ENCODE data around the gene PRRC1.
"Not testable (repeated sequence)": the region's sequence is repeated elsewhere in the genome, so short reads cannot be mapped to it uniquely, and the experiment has no call there.

The PRRC1 gene

DNA sequence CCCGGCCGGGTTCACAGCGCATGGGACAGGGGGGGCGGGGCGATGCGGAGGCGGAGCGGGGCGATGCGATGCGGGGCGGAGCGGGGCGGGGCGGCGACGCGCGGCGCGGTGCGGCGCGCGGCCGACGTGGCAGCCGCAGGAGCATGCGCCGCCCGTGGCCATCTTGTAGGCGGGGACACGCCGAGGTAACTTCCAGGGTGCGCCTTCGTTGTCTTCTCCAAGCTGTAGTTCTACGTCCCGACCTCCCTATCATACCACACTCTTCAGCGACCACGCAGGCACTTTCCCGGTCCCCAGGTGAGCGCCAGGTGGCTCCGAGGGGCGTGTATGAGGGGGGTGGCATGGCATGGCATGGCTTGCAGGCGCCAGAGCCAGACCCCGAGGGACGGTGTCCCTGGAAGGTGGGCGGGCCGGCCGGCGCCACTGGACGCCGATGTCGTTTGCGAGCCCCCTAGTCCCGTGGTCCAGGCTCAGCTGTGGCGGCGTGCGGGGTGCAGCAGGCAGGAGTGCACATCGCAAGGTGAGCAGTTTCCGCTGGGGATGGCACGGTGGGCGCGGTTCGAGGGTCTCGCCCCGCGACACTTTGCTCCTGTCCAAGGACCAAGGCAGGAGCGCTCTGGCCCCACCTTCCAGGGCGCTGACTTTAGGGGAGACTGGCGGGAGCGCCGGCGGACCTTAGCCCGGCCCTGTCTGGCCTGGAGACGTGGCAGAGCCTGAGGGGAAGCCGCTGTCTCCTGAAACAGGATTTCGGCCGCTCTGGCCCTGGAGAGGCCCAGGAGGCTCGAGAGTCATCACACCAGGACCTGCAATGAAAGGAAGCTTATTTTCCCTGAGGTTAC, at the start of gene PRRC1:
Gene PRRC1, plus strand, starts transcription at position 161 of the 839 bp plus-strand sequence. CDS start 5,840 bp downstream, outside the sequence.
- DNase-seq (ENCODE audit: low read depth) = peak; percentile 86

DNA sequence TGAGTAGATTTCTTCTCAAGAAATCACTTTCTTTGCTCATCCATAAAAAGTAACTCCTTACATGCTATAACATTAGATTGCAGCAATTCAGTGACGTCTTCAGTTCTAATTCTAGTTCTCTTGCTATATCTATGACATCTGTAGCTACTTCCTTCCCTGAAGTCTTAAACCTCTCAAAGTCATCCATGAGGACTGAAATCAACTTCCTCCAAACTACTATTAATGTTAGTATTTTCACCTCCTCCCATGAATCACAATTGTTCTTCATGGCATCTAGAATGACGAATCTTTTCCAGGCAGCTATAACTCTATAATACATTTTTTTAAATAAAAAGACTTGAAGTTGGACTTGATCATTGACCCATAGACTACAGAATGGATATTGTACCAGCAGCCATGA, 46.2 kb upstream of the PRRC1 start:
- no peak for DNase-seq (ENCODE audit: low read depth)

DNA sequence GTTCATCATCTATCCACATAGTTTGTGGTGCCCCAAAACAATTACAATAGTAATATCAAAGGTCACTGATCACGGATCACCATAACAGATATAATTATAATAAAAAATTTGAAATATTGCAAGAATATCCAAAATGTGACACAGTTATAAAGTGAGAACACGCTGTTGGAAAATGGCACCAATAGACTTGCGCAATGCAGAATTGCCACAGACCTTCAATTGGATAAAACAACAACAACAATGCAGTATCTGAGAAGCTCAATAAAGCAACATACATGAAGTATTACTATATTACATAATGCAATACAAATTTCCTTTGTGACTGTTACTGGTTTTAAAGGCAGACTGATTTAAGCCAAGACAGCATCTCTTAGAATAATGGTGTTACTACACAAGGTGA, 44.7 kb upstream of the PRRC1 start:
- no peak for DNase-seq (ENCODE audit: low read depth)

DNA sequence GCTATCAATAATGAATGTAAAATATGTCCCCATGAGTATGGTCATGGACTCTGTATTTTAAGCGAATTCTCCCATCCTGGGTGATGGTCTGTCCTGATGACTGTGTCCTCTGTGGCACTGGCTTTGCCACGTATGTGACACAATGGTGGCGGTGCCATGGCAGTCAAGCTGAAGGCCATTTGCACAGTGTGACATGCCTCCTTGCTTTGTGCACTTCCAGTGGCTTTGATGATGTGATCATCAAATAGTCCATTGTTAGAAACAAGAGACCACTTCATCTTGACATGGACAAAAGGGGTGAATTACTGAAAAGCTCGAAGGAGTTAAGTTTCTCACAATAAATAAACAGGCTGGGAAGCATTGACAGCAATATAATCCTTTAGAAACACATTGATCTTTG, 31.0 kb upstream of the PRRC1 start:
- DNase-seq (ENCODE audit: low read depth) = no peak

DNA sequence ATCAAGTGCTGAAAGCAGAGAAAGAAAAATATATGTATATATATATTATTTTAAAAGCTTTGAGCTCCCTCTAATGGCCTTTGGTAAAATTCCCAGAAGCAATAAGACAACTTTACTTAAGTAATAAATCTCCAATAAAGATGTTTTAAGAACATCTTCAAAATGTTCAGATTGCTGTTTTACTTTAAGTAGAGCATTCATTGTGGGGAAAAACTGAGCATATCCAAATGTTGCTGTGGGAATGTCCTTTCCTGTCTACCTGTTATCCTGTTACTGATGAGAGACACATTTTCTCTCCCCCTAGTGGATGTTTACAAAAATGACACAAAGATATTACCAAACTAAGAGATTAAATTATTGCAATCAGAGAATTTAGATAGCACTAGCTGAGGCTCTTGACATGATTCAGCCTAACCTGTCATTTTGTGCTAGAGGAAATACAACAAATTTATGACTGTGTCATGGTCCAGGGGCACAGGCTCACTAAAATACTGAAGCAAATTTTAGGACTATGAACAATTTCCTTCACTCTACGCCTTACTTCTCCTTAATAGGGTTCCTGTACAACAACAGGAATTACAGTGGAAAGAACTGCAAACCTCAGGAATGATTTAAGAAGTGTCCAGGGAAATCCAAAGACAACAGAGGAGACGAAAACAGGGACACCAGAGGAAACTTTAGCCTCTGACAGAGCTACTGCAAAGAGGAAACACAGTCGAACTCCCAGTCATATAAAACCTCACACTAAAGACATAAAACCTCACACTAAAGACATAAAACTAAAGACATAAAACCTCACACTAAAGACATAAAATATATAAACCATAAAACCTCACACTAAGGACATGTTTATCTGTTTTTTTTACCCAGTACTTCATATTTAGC, 24.3 kb upstream of the PRRC1 start:
- DNase-seq (ENCODE audit: low read depth) = peak; percentile 47

DNA sequence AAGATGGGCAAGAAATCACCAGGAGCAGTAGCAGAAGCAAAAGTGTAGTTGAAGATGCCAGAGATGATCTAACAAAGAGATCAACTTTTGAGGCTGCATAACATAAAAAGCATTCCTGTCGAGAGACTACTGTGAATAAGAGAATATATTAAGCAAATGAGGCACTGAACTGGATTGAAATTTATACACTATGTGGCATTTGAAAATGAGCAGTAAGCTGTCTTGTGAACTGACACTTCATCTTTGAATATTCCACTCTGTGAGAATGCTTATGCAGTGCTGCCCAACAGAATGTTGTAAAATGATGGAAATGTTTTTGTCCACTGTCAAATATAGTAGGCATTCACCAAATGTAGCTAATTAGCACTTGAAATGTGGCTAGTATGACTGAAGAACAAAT, 18.9 kb upstream of the PRRC1 start:
- DNase-seq (ENCODE audit: low read depth) = no peak

DNA sequence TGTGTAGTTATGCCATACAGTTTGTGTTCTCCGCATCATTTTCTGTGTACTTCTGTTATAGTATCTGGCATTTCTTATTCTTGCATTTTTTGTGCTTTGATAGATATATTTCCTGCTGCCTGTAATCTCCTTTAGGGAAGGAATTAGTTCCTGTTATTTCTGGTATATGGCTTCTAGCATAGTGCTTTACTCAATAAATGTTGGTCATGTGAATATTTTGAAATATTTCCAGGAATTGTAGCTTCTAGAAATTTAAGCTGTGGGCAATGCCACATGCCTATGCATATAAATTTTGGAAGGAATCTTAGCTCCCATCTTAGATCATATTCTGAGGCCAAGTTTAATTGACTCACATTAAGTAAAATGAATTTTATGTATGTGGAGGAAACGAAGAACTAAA, 11.5 kb upstream of the PRRC1 start:
- DNase-seq (ENCODE audit: low read depth) = no peak

DNA sequence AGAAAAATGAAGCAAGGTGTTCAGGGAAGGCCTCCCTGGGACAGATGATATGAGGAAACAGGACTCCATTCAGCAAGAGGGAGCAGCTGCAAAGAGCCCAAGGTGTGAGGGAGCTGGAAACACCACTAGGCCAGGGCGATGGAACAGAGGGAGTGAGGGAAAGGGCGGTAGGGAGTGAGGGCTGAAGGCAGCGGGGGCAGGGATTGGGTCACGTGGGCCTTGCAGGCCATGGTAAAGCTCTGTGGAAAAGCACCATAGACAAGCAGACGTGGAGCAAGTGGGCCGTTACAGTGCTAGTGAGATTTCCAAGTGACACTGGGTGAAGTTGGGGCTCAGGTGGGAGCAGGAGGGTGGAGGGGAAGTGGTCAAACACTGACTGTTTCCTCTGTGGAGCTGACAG, 10.8 kb upstream of the PRRC1 start:
- no peak for DNase-seq (ENCODE audit: low read depth)

DNA sequence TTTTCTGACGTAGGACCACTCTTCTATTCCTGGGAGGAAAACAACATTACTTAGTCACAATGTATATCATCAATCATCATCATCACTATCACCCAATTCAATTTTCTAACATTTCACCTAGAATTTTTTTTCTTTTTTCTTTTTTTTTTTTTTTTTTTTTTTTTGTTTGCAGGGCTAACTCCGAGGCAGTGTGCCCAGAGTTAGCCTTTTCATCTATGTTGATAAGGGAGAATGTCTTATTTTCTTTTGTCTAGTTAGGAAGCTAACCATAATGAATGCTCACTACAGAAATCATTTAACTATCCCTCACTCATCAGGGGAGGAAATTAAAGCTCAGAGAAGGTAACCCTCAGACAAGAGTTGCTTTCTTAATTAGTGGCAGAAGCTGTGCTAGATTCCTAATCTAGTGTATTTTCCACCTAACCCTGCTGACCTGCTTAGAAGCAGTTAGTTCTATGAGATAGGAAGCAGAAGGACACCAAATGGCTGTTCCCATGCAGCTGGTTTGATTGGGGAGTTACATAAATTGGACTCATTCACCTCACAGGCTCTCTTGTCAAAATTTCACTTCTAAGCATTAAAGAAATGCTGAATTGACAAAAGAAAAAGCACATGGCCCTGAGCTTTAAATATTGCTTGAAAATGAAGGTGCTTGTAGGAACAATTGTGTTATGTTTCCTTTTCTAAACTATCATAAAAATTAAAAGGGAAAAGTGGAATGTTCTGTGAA, 8.6 kb upstream of the PRRC1 start:
- DNase-seq (ENCODE audit: low read depth) = no peak

DNA sequence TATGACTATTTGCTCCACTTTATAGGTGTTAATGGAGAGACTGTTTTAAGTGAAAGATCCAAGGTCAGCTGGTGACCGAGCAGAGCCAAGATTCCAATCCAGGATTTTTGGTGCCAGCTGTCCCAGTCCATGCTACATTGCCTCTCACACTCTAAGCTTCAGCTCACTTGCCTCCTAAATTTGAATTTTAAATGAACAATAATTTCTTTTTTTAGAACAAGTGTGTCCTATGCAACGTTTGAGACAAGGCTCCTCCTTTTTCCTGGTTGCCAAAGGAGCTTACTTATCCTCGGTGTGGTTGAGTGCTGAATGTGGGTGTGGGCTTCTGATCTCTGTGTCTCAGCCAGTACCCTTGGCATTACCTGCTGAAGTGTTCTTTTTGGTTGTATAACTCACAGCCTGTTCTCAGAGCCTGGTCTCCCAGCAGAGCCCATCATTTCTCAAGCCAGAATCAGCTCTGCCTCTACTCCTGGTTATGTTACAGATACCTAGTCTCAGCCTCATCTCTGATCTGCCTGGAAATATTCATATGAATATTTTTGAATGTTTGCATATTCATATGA, 4.0 kb upstream of the PRRC1 start:
- DNase-seq (ENCODE audit: low read depth) = no peak

DNA sequence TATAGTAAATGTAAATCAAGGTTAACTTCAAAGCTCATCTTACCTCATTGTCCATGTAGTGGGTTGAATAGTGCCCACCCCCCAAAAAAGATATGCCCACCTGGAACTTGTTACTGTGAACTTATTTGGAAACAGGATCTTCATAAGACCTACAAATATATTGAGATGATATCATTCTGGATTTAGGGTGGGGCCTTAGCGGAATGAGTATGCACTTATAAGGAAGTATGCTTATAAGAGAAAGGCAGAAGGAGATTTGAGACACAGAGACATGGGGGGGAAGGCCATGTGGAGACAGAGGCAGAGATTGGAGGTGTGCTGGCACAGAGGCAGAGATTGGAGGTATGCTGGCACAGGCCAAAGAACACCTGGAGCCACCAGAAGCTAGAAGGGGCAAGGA, 2.6 kb upstream of the PRRC1 start:
- no peak for DNase-seq (ENCODE audit: low read depth)

DNA sequence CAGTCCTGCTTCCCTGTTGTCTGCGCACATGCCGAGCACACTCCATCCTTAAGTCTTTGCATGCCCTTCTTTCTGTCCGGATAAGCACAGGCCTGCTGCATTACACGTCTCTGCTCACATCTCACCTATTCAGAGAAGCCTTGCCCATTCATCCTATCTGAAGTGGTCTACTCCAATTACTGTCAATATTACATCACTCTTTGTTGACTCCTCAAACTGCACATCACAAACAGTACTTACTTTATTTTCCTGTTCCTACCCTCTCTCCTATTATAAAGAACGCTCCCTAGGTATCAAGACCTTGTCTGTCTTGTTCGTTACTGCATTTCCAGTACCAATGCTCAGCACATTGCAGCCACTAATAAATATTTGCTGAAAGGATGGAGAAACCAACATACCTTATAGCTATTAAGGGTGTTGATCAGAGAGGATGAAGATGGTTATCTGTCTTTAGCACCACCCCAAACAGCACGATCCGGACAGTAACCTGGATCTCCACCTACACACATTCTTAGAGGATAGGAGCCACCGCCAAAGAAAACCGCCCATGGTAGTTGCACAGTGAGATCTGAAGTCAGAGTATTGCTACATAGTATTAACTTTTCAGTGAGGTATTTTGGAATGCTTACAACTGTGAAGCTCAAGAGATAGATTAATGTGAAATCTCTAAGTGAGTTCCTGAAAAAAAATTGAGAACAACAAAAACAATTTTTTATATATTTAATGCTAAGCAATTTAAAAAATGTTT, 1.6 kb upstream of the PRRC1 start:
- DNase-seq (ENCODE audit: low read depth) = no peak

DNA sequence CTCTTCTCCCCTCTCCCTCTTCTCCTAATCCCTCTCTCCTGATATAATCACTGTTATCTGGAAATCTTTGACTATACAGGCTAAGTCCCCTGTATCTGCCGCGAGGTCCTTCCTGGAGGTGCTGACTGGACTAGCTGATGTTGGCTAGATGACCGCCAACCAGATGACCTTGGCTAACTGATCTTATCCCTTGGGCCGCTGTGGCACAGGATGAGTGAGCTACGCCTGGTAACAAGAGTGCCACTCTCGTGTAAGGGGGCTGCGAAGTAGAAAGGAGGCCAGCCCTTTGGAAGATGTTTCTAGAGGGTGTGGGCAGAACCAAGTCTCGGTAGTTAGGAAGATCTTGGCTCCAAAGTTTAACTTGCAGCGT, 345 bp upstream of the PRRC1 start:
- DNase-seq (ENCODE audit: low read depth) = no peak

DNA sequence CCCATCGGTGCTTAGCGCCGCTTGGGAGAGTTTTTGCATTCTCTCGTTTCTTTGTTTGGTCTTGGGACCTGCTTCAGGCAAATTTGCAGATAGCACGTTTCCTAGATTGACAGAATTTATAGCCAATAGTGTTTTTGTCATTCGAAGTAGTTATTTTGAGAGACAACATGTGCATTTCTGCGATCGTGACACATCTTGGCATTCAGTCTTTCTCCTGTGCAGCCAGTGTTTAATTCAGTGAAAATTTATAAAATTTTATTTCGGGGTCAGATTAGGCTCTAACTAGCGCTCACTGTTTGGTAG, 830 bp downstream of the PRRC1 start:
- no peak for DNase-seq (ENCODE audit: low read depth)

DNA sequence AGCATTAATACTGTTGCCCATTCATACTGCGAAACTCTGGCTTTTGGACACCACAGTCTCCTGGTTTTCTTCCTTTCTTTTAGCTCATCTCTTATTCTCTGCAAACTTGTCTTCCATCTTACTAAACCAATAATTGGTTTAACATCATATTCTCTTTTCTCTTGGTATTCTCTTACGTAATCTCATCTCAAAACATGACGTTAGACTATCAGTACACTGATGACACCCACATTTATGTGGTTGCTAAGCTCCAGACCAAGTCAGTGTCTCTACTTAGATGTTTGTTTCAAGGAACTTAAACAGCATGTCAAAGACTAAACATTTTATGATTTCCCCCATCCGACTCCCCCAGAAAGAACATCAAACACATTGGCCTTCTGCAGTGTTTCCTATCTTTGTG, 2.1 kb downstream of the PRRC1 start:
- no peak for DNase-seq (ENCODE audit: low read depth)

DNA sequence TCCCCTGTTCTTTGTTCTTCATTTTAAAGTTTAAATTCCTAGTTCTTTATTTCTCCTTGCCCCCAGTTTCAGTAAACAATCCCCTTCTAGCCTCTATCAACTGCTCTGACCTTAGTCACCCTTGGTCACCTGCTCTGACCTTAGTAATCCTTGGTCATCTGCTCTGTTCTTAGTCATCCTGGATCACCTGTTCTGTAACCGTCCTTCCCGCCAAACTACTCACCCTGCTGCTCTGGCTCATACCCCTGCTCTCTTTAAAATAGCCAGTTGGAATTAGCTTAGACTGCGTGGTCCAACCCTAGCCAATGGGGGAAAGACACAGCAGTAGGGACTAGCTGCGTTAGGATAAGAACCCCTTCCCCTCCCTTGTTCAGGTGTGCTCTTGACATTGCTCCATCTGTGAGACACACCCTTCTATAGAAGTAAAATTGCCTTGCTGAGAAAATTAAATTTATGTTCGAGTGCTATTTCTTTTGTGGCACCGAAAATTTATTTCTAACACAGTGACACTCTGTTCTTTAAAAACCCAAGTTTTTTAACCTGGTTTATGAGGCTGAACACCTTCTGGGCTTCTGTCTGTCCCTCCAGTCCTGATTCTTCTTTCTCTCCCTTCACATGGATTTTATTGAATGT, 3.8 kb downstream of the PRRC1 start:
- no peak for DNase-seq (ENCODE audit: low read depth)

DNA sequence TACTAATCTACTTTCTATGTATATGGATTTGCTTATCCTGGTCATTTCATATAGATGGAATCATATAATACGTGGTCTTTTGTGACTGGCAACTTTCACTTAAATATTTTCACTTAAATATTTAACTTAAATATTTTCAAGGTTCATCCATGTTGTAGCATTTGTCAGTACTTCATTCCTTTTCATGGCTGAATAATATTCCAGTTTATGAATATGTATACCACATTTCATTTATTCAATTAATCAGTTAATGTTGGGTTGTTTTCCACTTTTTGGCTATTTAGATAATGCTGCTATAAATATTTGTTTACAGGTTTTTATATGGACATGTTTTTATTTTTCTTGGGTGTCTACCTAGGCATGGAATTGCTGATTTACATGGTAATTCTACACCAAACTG, 7.7 kb downstream of the PRRC1 start:
- DNase-seq (ENCODE audit: low read depth) = no peak

DNA sequence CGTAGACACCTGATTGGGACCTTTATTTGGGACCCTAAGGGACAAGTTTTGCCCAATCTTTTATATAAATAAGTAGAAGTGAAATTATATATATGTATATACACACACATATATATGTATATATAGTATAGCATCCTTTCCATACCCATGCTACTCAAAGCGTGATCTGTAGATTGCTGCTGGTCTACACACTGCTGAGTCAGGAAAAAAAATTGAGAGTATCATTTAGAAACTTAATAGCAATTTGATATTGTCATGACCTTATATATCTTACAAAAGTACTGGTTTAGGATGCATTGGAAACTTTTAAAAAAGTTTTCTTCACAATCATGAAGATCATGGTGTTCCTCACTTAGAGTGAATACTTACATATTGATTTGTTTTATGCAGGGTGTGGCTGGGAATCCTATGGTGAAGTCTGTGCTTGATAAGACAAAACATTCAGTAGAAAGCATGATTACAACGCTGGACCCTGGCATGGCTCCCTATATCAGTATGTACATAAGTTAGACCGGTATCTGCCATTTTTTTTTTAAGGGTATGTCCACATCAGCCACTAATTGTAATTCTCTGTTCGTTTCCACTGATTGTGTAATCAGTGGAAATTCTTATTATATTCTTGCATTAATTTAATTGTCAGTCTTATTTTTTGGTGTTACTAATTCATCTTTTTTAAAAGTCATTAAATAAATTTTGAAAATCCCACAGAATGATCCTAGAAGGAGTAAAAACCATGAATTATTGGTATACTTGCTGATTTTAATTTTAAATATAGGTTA, 12.7 kb downstream of the PRRC1 start:
- no peak for DNase-seq (ENCODE audit: low read depth)

DNA sequence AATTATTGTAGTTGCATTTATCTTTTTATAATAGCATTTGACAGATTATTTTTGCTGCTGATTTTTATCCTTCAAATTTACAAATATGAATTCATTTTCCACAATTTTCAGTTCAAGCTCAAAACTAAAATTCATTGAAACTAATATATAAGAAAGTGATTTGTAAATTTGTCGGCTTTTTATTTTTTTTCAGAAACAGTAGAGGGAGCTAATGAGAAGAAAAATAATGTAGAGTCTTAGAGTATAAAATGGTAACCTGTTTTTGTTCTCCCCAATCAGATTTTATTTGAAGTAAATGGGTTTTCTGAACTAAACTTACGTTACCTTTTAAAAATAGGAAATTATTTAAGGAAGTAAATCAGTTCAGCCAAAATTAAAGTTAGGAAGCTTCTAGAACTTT, 19.2 kb downstream of the PRRC1 start:
- peak; percentile 9 for DNase-seq (ENCODE audit: low read depth)

DNA sequence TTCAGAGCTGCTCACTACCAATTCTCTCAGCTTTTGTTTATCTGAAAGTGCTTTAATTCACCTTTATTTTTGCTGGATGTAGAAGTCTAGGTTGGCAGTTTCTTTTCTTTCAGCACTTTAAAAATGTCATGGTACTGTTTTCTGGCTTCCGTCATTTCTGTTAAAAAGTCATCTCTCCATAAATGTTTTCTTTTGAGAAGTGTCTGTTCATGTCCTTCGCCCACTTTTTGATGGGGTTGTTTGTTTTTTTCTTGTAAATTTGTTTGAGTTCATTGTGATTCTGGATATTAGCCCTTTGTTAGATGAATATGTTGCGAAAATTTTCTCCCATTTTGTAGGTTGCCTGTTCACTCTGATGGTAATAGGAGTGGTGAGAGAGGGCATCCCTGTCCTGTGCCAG, 23.1 kb downstream of the PRRC1 start:
- DNase-seq (ENCODE audit: low read depth) = not testable (repeated sequence)
